ENCODE data around the gene UTP18. TPM values are rescaled to one million over a fixed set of nuclear protein-coding genes. Genes with fewer than 3 reads are reported as not detected.

UTP18 gene
- total and polyA plus RNA-seq, 2 of the 8 experiments (the other 6 are each of a cell fraction or from before 2014, with no cell fraction given): 17.9 to 85.7 TPM

GRCh38 chr17:51335883-51336822, 75.8 kb downstream of the UTP18 start (continued):
- TF ChIP-seq CHD7 (IDR thresholded peaks at IDR 0.05; ENCODE audit: insufficient replicate concordance, low read length): no peak
- no peak for TF ChIP-seq ZNF274 (IDR thresholded peaks at IDR 0.05; ENCODE audit: borderline replicate concordance, extremely low read depth, low read length)
- TF ChIP-seq CBX8 (IDR thresholded peaks at IDR 0.05; ENCODE audit: borderline replicate concordance, low read depth, low read length): no peak
- TF ChIP-seq SAP30 (IDR thresholded peaks at IDR 0.05; ENCODE audit: insufficient read depth, insufficient replicate concordance, low read length): no peak
- TF ChIP-seq CEBPB (IDR thresholded peaks at IDR 0.05; ENCODE audit: low read depth, low read length): no peak
